GM18873 (cell line): ENCODE data around the gene MAPRE3.

Source experiments
- ATAC-seq: cut with Tn5 transposase; IDR thresholded peaks from one replicate; pipeline ENCODE4 v1.9.1; 2021; ENCODE audit warnings: mild to moderate bottlenecking, moderate library complexity, moderate number of reproducible peaks; ENCODE audit not compliant: unreplicated experiment, low FRiP score

Gene MAPRE3

DNA sequence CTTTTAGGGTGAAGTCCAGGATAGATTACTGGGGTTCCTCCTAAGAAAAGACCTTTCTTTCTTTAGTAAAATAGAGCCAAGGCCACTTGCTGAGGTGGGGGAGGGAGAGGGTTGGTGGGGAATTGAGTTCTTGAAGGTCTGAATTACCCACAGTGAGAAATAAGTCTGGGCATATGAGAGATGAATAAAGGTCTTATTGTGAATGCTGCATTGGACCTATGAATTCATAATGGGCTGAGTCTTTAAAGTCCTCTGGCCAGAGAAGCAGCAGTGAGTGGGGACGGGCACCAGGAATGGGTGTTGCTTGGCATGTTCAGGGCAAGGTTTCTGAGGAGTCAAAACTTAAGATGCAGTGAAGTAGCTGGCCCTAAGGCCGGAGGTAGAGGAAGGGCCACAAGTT is 10.5 kb downstream of the MAPRE3 start:
- ATAC-seq, result no peak

DNA sequence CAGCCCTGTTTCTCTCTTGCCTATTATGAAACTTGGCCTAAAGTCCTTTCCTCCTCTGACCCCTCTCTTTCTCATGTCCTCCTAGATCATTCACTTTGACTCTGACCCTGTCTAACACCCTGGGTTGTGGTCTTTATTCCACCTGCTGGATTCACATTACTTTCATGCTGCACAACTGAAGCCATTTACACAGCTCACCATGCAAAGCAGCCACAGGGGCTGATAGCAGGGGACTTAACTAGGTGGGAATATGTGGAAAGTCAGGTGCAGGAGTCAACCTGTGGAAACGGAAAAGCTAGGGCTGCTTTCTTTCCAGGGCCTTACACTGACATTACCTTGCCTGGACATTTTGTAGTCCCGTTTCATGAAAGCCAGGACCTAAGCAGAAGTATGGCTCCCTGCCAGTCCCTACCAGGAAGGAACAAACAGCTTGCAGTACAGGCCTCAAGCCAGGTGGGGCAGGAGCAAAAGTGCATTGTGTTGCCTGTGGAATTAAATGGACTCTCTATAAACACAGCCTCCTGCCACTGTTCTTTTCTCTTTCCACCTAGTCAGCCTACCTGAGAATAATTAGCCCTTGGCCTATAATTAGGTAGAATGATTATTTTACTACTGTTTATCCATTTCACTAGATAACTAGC is 11.8 kb downstream of the MAPRE3 start:
- ATAC-seq, result no peak

DNA sequence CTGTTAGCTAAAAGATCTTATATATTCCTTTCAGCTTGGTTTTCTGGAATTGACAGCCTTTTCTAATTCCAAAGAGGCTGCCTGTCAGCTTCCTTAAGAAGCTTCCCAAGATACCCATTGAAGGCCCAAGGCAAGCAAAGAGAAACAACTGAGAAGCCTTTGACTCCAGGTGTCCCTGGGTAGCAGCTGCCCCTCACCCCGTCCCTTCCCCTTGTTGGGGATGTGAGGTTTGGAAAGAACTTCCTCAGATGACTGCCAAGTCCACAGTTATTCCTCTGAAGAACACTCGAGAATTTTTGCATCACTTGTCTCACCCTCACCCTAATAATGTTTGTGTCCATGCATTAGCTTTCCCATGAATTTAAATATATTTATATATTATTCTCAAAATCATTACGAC is 13.3 kb downstream of the MAPRE3 start:
- ATAC-seq, result no peak

GRCh38 chr2:26985807-26986206 is 15.4 kb downstream of the MAPRE3 start:
- no peak for ATAC-seq

GRCh38 chr2:26986576-26986975 is 16.1 kb downstream of the MAPRE3 start:
- ATAC-seq, result no peak

GRCh38 chr2:26988058-26988860 is 17.8 kb downstream of the MAPRE3 start:
- ATAC-seq, result no peak

DNA sequence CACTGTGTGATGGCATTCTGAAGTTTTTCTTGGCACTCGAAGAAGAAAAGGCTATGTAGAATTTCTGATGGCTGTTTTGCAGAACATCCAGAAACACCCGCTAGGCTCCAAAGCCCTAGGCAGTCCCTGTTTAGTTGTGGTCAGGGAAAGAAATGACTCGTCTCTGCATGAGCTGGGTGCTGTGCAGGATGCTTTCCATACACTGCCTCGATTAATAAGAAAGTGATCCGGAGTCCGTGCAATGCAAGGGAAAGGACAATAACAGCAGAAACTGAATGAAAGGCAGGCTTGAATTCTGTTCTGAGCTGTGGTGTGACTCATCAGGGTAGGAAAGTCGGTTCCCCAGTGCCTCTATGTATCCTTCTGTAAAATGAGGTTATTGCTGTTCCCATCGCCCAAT is 18.7 kb downstream of the MAPRE3 start:
- no peak for ATAC-seq

- no peak for ATAC-seq
Observed at GRCh38 chr2:26991717-26992116, 21.3 kb downstream of the MAPRE3 start.

DNA sequence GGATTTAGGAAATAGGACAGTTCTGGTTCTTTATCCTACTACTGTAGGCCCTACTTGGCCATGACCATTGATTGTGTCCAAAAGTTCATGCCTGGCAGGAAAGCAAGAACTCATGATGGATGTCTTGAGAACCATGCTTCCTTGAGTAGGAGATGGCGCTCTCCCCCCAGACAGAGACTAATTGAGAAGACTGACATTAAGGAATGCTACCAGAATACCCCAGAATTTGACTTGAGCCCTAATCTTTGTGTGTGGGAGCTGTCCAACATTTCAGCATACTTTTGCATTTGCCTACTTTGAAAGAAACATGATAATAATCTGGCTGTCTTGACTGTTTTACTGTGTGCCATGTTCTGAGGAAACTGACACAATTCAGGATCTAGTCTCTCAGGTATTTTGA is 23.3 kb downstream of the MAPRE3 start:
- ATAC-seq, result no peak

DNA sequence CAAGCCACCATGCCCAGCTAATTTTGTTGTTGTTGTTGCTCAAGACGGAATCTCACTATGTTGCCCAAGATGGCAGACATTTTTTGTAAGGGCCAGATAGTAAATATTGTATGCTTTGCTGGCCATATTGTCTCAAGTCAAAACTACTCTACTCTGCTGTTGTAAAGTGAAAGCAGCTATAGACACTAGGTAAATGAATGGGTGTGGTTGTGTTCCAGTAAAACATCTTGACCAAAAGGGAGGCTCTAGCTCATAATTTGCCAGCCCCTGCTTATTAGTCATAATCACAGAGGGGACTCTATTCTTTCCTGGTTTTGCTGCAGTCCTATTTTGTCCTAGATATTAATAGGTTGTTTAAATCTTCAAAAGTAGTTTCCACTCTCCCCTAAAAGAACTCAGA is 24.5 kb downstream of the MAPRE3 start:
- ATAC-seq, result no peak

GRCh38 chr2:26997394-26997793 is 27.0 kb downstream of the MAPRE3 start:
- no peak for ATAC-seq

GRCh38 chr2:26998323-26998722 is 27.9 kb downstream of the MAPRE3 start:
- no peak for ATAC-seq

DNA sequence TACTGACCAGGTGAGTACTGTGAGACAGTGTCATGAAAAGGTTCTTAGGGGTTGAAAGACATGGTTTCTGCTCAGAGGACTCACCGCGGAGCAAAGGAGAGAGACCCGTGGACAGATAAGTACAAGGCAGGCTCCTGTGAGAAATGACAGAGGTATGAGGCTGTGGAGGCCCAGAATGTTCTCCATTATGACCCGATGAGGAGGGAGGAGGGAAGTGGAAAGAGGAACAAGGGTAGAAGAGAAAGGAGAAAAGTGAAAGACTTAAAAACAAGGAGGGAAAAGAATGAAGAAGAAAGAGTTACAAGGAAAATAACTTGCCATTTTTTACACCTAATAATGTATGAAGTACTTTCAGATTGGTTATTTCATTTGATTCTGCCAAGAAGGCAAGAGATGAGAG is 29.8 kb downstream of the MAPRE3 start:
- no peak for ATAC-seq

- ATAC-seq, result no peak
Observed at GRCh38 chr2:27000995-27001394, 30.6 kb downstream of the MAPRE3 start.

DNA sequence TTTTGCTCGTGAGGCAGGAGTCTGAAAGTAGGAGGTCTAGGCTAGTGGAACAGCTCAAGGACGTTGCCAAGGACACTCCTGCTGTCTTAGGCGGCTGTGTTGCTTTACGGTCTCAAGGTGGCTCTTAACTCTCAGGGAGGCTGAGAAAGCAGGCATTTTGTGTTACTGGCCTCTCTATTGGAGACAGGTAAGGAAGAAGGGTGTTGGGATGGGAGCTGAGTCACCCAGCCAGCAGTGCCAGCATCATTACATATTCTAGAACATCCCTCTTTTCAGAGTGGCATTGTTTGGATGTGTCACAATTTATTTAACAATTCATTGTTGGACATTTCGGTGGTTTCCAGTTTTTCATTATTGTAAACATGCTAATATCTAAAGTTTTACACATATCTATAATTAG is 31.5 kb downstream of the MAPRE3 start:
- no peak for ATAC-seq

GRCh38 chr2:27003007-27003406 is 32.6 kb downstream of the MAPRE3 start:
- ATAC-seq, result no peak

DNA sequence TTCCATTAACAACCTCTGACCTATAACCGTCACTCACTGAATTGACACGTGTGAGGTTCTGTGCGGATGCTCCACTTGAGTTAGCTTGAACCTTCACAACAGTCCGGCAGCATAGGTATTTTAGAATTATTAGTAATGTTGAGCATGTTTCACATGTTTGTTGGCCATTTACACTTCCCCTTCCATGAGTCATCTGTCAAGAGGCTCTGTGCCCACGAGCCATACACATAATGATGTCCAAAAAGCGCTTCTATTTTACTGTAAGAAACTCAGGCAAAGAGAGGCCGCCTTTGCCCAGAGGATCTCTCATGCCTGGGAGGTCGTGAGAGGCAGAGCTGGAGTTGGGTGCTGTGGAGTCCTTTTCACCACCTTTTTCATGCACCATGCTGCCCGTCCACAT is 33.4 kb downstream of the MAPRE3 start:
- ATAC-seq, result no peak

DNA sequence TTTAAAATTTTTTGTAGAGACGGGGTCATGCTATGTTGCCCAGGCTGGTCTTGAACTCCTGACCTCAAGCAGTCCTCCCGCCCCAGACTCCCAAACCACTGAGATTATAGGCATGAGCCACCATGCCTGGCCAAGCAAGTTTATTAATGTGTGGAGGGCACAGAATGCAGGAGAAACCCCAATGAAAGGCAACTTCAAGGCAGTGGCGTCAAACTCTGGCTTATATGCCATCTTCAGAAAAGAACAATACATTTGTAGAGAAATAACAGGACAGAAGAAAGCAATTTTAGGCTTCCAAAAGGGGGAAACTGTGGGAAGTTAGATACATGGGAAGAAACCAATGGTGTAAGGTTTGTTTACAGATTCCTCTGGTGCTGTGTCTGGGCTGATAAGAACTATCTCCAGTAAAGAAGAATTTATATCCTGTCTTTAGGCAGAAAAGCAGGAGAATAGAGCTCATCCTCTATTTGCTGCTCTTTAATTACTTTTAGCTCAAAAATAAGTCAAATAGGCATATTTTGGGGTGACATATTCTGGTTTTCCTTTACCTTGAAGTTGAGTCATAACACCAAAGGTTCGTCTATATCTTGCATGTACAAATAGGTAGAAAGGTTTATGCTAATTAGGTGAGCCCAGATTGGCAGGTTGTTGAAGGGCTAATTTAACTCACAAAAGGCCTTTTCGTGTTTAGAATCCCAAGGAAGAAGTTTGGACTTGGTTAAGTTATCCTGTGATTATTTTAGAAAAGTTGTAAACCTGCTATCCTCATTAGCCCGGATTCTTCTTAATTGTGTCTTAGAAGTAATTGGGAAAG is 36.4 kb downstream of the MAPRE3 start:
- ATAC-seq, result no peak

GRCh38 chr2:27007416-27008374 is 37.3 kb downstream of the MAPRE3 start:
- no peak for ATAC-seq

GRCh38 chr2:27008678-27009077 is 38.2 kb downstream of the MAPRE3 start:
- ATAC-seq, result no peak
